ENCODE data around the gene MLYCD. TPM values are rescaled to one million over a fixed set of nuclear protein-coding genes. Genes with fewer than 3 reads are reported as not detected.

Gene MLYCD
- total and polyA plus RNA-seq, 10 of the 15 experiments (the other 5 are each of a cell fraction or from before 2014, with no cell fraction given) = 0.21 to 3.7 (median 1.7) TPM

GRCh38 chr16:83972256-83973008, 73.5 kb downstream of the MLYCD start:
- Histone ChIP-seq H3K9ac (ENCODE audit: control insufficient read depth, insufficient read depth, low read length) (no peak overlapping the region), H3K4me1 (ENCODE audit: control insufficient read depth, insufficient read depth, low read length) (no peaks in the 10 kb centered on the region), H4K20me1 (ENCODE audit: control insufficient read depth, insufficient read depth) (no peaks in the 10 kb centered on the region), H3K36me3 (ENCODE audit: control insufficient read depth in 2 of 2, insufficient read depth in 2 of 2, low read length in 1 of 2) (no peaks in the 10 kb centered on the region), H3K9me3 (replicated peaks; ENCODE audit: control insufficient read depth, insufficient read depth, low read length) (no peaks in the 10 kb centered on the region), H3K27ac (ENCODE audit: control insufficient read depth, insufficient read depth) (no peak overlapping the region), H2AFZ (ENCODE audit: control insufficient read depth, low read depth, low read length) (no peak overlapping the region), H3K4me2 (ENCODE audit: control insufficient read depth, insufficient read depth) (no peak overlapping the region), H3K4me3 (no peak overlapping the region), H3K27me3 (replicated peaks in 1 of 2; ENCODE audit: control insufficient read depth in 2 of 2, insufficient read depth in 2 of 2, low read length in 1 of 2) (no peaks in the 10 kb centered on the region), H3K79me2 (ENCODE audit: control insufficient read depth, insufficient read depth, low read length) (no peaks in the 10 kb centered on the region)
- CTCF ChIA-PET = interaction anchor here (0.6 kb wide), 1 partner anchor 139 kb away, joined by 3 read pairs; no protein-coding TSS in a partner anchor
- BruUV-seq (replicated peaks) = no TSS peak
- 46% methylated on average over 19 of the region's 19 CpGs for WGBS (ENCODE audit: insufficient coverage, insufficient replicate concordance, low lambda C conversion rate, missing lambda C conversion rate)
- in situ Hi-C loops (cut with MboI) (no loop called here), intact Hi-C loops (cut with micrococcal nuclease; ENCODE audit: unreplicated experiment) (no loop called here)
- POLR2A ChIA-PET = no interaction called here
- DNase-seq (ENCODE audit: low read depth, low spot score) (no peak), ATAC-seq (no peak), FAIRE-seq (no peak)
- RAD21 ChIA-PET (ENCODE audit: unreplicated experiment) = no interaction called here
- SMC1A ChIA-PET (ENCODE audit: uncharacterized antibody, unreplicated experiment) = no interaction called here
- TF ChIP-seq HDGF (IDR thresholded peaks at IDR 0.05) (no peak), FOXM1 (IDR thresholded peaks at IDR 0.05; ENCODE audit: low read depth, low read length) (no peak), TARDBP (IDR thresholded peaks at IDR 0.05; ENCODE audit: borderline replicate concordance) (no peak), MAX (IDR thresholded peaks at IDR 0.05; ENCODE audit: low read depth, low read length) (no peak), TCF12 (IDR thresholded peaks at IDR 0.05; ENCODE audit: low read depth, low read length) (no peak), CREB1 (IDR thresholded peaks at IDR 0.05; ENCODE audit: low read depth) (no peak), MYC (IDR thresholded peaks at IDR 0.05; ENCODE audit: insufficient read depth, insufficient read length, insufficient replicate concordance, low read length, severe bottlenecking) (no peak), SP1 (IDR thresholded peaks at IDR 0.05; ENCODE audit: low read depth, low read length) (no peak), CEBPB (IDR thresholded peaks at IDR 0.05; ENCODE audit: borderline replicate concordance in 1 of 2, low read depth in 2 of 2, low read length in 2 of 2) (no peak), TBL1XR1 (IDR thresholded peaks at IDR 0.05; ENCODE audit: low read depth, low read length) (no peak), RCOR1 (conservative IDR thresholded peaks at IDR 0.05; ENCODE audit: low read depth, low read length) (no peak), TCF7 (IDR thresholded peaks at IDR 0.05; ENCODE audit: borderline replicate concordance) (no peak), POU2F2 (IDR thresholded peaks at IDR 0.05; ENCODE audit: borderline replicate concordance, low read depth, low read length) (no peak), USF2 (IDR thresholded peaks at IDR 0.05; ENCODE audit: borderline replicate concordance, low read depth, low read length) (no peak), POLR2A (IDR thresholded peaks at IDR 0.05; ENCODE audit: low read depth, low read length) (no peak), E4F1 (IDR thresholded peaks at IDR 0.05; ENCODE audit: borderline replicate concordance, partially characterized antibody) (no peak), ZNF687 (IDR thresholded peaks at IDR 0.05) (no peak), GABPA (IDR thresholded peaks at IDR 0.05; ENCODE audit: low read depth) (no peak)

Data from GM12878 (cell line).